PC-3 (cell line): ENCODE data around the gene TSNAX. TPM values are rescaled to one million over a fixed set of nuclear protein-coding genes. Genes with fewer than 3 reads are reported as not detected.

Experiments
- ATAC-seq: fragments of 200-7000 bp; cut with Tn5 transposase; 2 replicates; pipeline ENCODE4 v1.9.1; 2020; ENCODE audit warnings: mild to moderate bottlenecking, moderate library complexity
- BruUV-seq: library from RNA; stranded (reverse); fragments of 400-500 nt; replicated peaks from 2 replicates; lab custom pipeline; 2021; lab: Mats Ljungman, UMichigan
- CTCF ChIA-PET: fragments of 300-600 bp; sonication (Branson Sonifier 250); formaldehyde crosslinking; loops from one replicate; lab custom pipeline; 2022; ENCODE audit warnings: antibody characterized with exemption; lab: Charles Lee
- POLR2A ChIA-PET: fragments of 300-600 bp; sonication (Branson Sonifier 250); formaldehyde crosslinking; loops from one replicate; lab custom pipeline; 2022; ENCODE audit warnings: antibody characterized with exemption; ENCODE audit not compliant: unreplicated experiment; lab: Charles Lee
- DNase-seq: peaks from one replicate; pipeline ENCODE4 v3.0.0-alpha.2; 2015
- H2AFZ ChIP-seq: fragments of 300-600 bp; sonication (generic); 2 replicates; pipeline ENCODE4 v1.6.0; 2016; ENCODE audit warnings: antibody characterized with exemption, low read length
- H3F3A ChIP-seq: fragments of 300-600 bp; sonication (generic); one replicate; pipeline ENCODE4 v1.6.0; 2017; ENCODE audit warnings: antibody characterized with exemption, low read length, control low read depth, mild to moderate bottlenecking; ENCODE audit not compliant: unreplicated experiment
- H3K27ac ChIP-seq: fragments of 300-600 bp; sonication (generic); 2 replicates; pipeline ENCODE4 v1.5.1; 2016; ENCODE audit warnings: mild to moderate bottlenecking, low read length
- H3K27me3 ChIP-seq: fragments of 300-600 bp; sonication (generic); 2 replicates; pipeline ENCODE4 v1.6.1; 2016; ENCODE audit warnings: low read length, mixed read lengths
- H3K36me3 ChIP-seq: fragments of 300-600 bp; sonication (generic); 2 replicates; pipeline ENCODE4 v1.6.1; 2016; ENCODE audit warnings: low read depth, mixed run types, low read length, mixed read lengths
- H3K4me1 ChIP-seq: fragments of 300-600 bp; sonication (generic); 2 replicates; pipeline ENCODE4 v1.5.1; 2016; ENCODE audit warnings: low read length; ENCODE audit not compliant: insufficient read depth
- H3K4me2 ChIP-seq: fragments of 300-600 bp; sonication (generic); 2 replicates; pipeline ENCODE4 v1.6.0; 2016; ENCODE audit warnings: low read length
- H3K4me3 ChIP-seq: fragments of 300-600 bp; sonication (generic); 2 replicates; pipeline ENCODE4 v1.5.1; 2016; ENCODE audit warnings: mild to moderate bottlenecking, low read length, mixed read lengths
- H3K79me2 ChIP-seq: fragments of 300-600 bp; sonication (generic); 2 replicates; pipeline ENCODE4 v1.6.1; 2017; ENCODE audit warnings: low read length, mixed read lengths
- H3K9ac ChIP-seq: fragments of 300-600 bp; sonication (generic); 2 replicates; pipeline ENCODE4 v1.6.0; 2016; ENCODE audit warnings: mild to moderate bottlenecking, low read length
- H3K9me2 ChIP-seq: fragments of 300-600 bp; sonication (generic); replicated peaks from 2 replicates; pipeline ENCODE4 v1.6.1; 2016; ENCODE audit warnings: mixed run types, low read length, mixed read lengths
- H3K9me3 ChIP-seq: fragments of 300-600 bp; sonication (generic); 2 replicates; pipeline ENCODE4 v1.6.1; 2016; ENCODE audit warnings: low read length, mixed read lengths
- H4K20me1 ChIP-seq: fragments of 300-600 bp; sonication (generic); 2 replicates; pipeline ENCODE4 v1.6.1; 2016; ENCODE audit warnings: low read length, mixed read lengths
- CTCF ChIP-seq: fragments of 300-600 bp; sonication (generic); conservative IDR thresholded peaks from 2 replicates; pipeline ENCODE4 v1.5.1; 2017; ENCODE audit warnings: antibody characterized with exemption, low read depth, mild to moderate bottlenecking, low read length
- EZH2 ChIP-seq: fragments of 300-600 bp; sonication (generic); IDR thresholded peaks from one replicate; pipeline ENCODE4 v1.6.1; 2017; ENCODE audit warnings: antibody characterized with exemption, mild to moderate bottlenecking, low read length; ENCODE audit not compliant: unreplicated experiment
- EZH2phosphoT487 ChIP-seq: fragments of 300-600 bp; sonication (generic); IDR thresholded peaks from 2 replicates; pipeline ENCODE4 v1.6.1; 2018; ENCODE audit warnings: mild to moderate bottlenecking, antibody characterized with exemption, low read length, borderline replicate concordance
- intact Hi-C: fragments of 100-400 bp; cut with micrococcal nuclease; formaldehyde crosslinking; loops from 2 replicates; pipeline ENCODE4 v1.9.0; 2023
- total RNA-seq: library from RNA; depleted of rRNA; stranded (reverse); fragments of >200 nt; gene quantifications from 2 replicates; pipeline ENCODE4 v1.2.3, GENCODE V29; 2014

TSNAX gene
- total RNA-seq, 1 experiment from 2014 or later = 33.1 TPM

- intact Hi-C loops = no loop called here
- DNase-seq (no peak), ATAC-seq (no peak)
- Histone ChIP-seq H2AFZ (no peak overlapping the region), H3K9me2 (no peaks in the 10 kb centered on the region), H3K4me2 (no peak overlapping the region), H3K36me3 (peaks cover 57% of the 10 kb centered on the region), H3K27me3 (no peaks in the 10 kb centered on the region), H3K9me3 (0 out of 2 replicates have a peak, but pooled peaks cover 4% of the 10 kb centered on the region), H3K9ac (no peak overlapping the region), H3K27ac (no peak overlapping the region), H3K4me3 (no peak overlapping the region), H4K20me1 (0 out of 2 replicates have a peak, but pooled peaks cover 4% of the 10 kb centered on the region), H3K79me2 (peaks cover 28% of the 10 kb centered on the region), H3K4me1 (no peaks in the 10 kb centered on the region), H3F3A (no peaks in the 10 kb centered on the region)
- TF ChIP-seq EZH2 = no peak
- no peak for TF ChIP-seq CTCF
- BruUV-seq = no TSS peak
- CTCF ChIA-PET = no interaction called here
- POLR2A ChIA-PET = no interaction called here
These were observed 12.4 kb downstream of the TSNAX start for GRCh38 chr1:231540847-231541246.

- Histone ChIP-seq H3K27me3 (no peaks in the 10 kb centered on the region), H3K9me2 (no peaks in the 10 kb centered on the region), H3K4me2 (no peak overlapping the region), H2AFZ (no peak overlapping the region), H3K27ac (no peak overlapping the region), H3K36me3 (peaks cover 52% of the 10 kb centered on the region), H4K20me1 (no peaks in the 10 kb centered on the region), H3K4me1 (no peaks in the 10 kb centered on the region), H3K79me2 (peaks cover 19% of the 10 kb centered on the region; the same call in 1 of the 2 replicates), H3K4me3 (no peak overlapping the region), H3K9ac (no peak overlapping the region), H3K9me3 (0 out of 2 replicates have a peak, but pooled peaks cover 4% of the 10 kb centered on the region), H3F3A (no peaks in the 10 kb centered on the region)
- no TSS peak for BruUV-seq
- ATAC-seq (no peak), DNase-seq (no peak)
- ChIA-PET POLR2A (no interaction called here), CTCF (no interaction called here)
- intact Hi-C loops = no loop called here
- TF ChIP-seq EZH2phosphoT487 (no peak), EZH2 (no peak), CTCF (no peak)
These were observed 13.4 kb downstream of the TSNAX start for GRCh38 chr1:231541842-231542241.

GRCh38 chr1:231544943-231545592 lies 16.6 kb downstream of the TSNAX start:
- ChIA-PET CTCF (no interaction called here), POLR2A (interaction anchor here (0.8 kb wide), 1 partner anchor 29 kb away, joined by 5 read pairs; no protein-coding TSS in a partner anchor)
- intact Hi-C loops = no loop called here
- no peak overlapping the region for H3K9ac ChIP-seq
- H4K20me1 ChIP-seq = peaks cover 4% of the 10 kb centered on the region; the same call in 1 of the 2 replicates
- H3K79me2 ChIP-seq = 0 out of 2 replicates have a peak, but pooled peaks cover 12% of the 10 kb centered on the region
- no peaks in the 10 kb centered on the region for H3K4me1 ChIP-seq
- 0 out of 2 replicates have a peak, but pooled peaks cover 4% of the 10 kb centered on the region for H3K9me3 ChIP-seq
- no peak for DNase-seq
- H3K4me3 ChIP-seq = no peak overlapping the region
- no peaks in the 10 kb centered on the region for H3K9me2 ChIP-seq
- H3K4me2 ChIP-seq = no peak overlapping the region
- peaks cover 31% of the 10 kb centered on the region for H3K36me3 ChIP-seq
- no peak for ATAC-seq
- no peaks in the 10 kb centered on the region for H3K27me3 ChIP-seq
- BruUV-seq = no TSS peak
- no peak overlapping the region for H2AFZ ChIP-seq
- no peak for TF ChIP-seq EZH2phosphoT487
- no peak for TF ChIP-seq EZH2
- no peak for TF ChIP-seq CTCF
- H3F3A ChIP-seq = no peaks in the 10 kb centered on the region
- no peak overlapping the region for H3K27ac ChIP-seq
